Upper lobe of right lung (tissue), 1 donor: Measurements from ENCODE around the gene TPRX1. TPM values are rescaled to one million over a fixed set of nuclear protein-coding genes. Genes with fewer than 3 reads are reported as not detected.

ENCODE experiments used
- ATAC-seq: fragments of 200-7000 bp; cut with Tn5 transposase; one replicate; pipeline ENCODE4 v1.9.1; 2020; ENCODE audit warnings: mild to moderate bottlenecking, moderate library complexity
- DNase-seq: peaks from one replicate; pipeline ENCODE4 v3.0.0-alpha.2; 2020
- H3K27ac ChIP-seq: fragments of 200-600 bp; one replicate; pipeline ENCODE4 v1.8.0; 2022
- H3K27me3 ChIP-seq: fragments of 200-600 bp; one replicate; pipeline ENCODE4 v1.8.0; 2022; ENCODE audit warnings: mild to moderate bottlenecking
- H3K36me3 ChIP-seq: fragments of 200-600 bp; one replicate; pipeline ENCODE4 v1.8.0; 2022
- H3K4me1 ChIP-seq: fragments of 200-600 bp; one replicate; pipeline ENCODE4 v1.8.0; 2022
- H3K4me3 ChIP-seq: fragments of 200-600 bp; one replicate; pipeline ENCODE4 v1.8.0; 2022; ENCODE audit warnings: mild to moderate bottlenecking
- H3K9me3 ChIP-seq: fragments of 200-600 bp; one replicate; pipeline ENCODE4 v1.8.0; 2022
- intact Hi-C: fragments of 100-400 bp; cut with DNase I; formaldehyde crosslinking; loops from one replicate; pipeline ENCODE4 v1.11.0; 2022
- total RNA-seq: library from RNA; stranded (reverse); fragmentation: NEBNext Ultra II Directional; extraction: Animal tissue kit (Norgen Biotek cat#: 25700); gene quantifications from one replicate; pipeline ENCODE4 v1.2.1, GENCODE V29; 2021
- TF ChIP-seq, protein P1 (sequence below): fragments of 200-600 bp; IDR thresholded peaks from one replicate; pipeline ENCODE4 v1.8.0; 2022; ENCODE audit warnings: antibody characterized with exemption
- donor health status: DM: no; HTN: yes; CAD: no; lungs with severe emphysema.

TPRX1 gene
- total RNA-seq, 1 donor from 2014 or later = not detected

DNA sequence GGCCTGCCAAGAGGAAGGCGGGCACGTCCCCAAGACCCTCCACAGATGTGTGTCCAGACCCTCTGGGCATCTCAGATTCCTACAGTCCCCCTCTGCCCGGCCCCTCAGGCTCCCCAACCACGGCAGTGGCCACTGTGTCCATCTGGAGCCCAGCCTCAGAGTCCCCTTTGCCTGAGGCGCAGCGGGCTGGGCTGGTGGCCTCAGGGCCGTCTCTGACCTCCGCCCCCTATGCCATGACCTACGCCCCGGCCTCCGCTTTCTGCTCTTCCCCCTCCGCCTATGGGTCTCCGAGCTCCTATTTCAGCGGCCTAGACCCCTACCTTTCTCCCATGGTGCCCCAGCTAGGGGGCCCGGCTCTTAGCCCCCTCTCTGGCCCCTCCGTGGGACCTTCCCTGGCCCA, 35.1 kb upstream of the TPRX1 start:
- DNase-seq = no peak
- H3K27ac ChIP-seq = no peak overlapping the region
- no peak overlapping the region for H3K4me3 ChIP-seq
- ATAC-seq = no peak
- TF ChIP-seq, protein P1, sequence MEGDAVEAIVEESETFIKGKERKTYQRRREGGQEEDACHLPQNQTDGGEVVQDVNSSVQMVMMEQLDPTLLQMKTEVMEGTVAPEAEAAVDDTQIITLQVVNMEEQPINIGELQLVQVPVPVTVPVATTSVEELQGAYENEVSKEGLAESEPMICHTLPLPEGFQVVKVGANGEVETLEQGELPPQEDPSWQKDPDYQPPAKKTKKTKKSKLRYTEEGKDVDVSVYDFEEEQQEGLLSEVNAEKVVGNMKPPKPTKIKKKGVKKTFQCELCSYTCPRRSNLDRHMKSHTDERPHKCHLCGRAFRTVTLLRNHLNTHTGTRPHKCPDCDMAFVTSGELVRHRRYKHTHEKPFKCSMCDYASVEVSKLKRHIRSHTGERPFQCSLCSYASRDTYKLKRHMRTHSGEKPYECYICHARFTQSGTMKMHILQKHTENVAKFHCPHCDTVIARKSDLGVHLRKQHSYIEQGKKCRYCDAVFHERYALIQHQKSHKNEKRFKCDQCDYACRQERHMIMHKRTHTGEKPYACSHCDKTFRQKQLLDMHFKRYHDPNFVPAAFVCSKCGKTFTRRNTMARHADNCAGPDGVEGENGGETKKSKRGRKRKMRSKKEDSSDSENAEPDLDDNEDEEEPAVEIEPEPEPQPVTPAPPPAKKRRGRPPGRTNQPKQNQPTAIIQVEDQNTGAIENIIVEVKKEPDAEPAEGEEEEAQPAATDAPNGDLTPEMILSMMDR = no peak
- intact Hi-C loops = no loop called here
- H3K9me3 ChIP-seq = no peaks in the 10 kb centered on the region
- H3K27me3 ChIP-seq = peaks cover 10% of the 10 kb centered on the region
- no peaks in the 10 kb centered on the region for H3K4me1 ChIP-seq
- H3K36me3 ChIP-seq = no peaks in the 10 kb centered on the region

DNA sequence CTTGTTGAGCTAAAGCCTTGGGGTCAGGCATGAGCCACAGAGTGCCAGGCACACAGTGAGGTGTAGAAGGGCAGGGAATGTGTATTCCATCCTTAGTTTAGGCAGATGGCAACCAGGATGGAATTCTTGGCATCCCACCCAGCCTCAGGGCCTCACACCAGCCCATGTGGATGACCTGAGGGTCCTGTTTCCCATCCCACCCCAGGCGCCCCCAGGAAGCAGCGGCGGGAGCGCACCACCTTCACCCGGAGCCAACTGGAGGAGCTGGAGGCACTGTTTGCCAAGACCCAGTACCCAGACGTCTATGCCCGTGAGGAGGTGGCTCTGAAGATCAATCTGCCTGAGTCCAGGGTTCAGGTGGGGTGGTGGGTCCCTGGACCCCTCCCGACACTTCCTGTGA, 31.7 kb upstream of the TPRX1 start:
- H3K9me3 ChIP-seq = no peaks in the 10 kb centered on the region
- ATAC-seq = no peak
- no peak overlapping the region for H3K27ac ChIP-seq
- H3K27me3 ChIP-seq = peaks cover 9% of the 10 kb centered on the region
- DNase-seq = no peak
- no peaks in the 10 kb centered on the region for H3K36me3 ChIP-seq
- TF ChIP-seq, protein P1 = no peak
- no peak overlapping the region for H3K4me3 ChIP-seq
- H3K4me1 ChIP-seq = no peaks in the 10 kb centered on the region
- intact Hi-C loops = no loop called here

DNA sequence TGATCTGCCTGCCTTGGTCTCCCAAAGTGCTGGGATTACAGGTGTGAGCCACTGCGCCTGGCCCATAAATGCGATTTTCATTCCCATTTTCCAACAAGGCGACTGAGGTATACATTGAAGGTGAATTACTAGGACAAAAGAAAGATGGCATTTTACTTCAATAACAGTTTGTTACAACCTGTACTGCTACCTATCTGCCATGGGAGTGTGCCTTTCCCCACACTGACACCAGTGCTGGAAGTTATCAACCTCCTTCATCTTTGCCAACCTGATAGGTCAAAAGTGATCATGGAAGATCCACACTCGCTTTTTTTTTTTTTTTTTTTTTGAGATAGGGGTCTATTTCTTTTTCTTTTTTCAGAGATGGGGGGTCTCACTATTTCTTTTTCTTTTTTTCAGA, 28.4 kb upstream of the TPRX1 start:
- Histone ChIP-seq H3K27me3 (peaks cover 6% of the 10 kb centered on the region), H3K4me3 (no peak overlapping the region), H3K9me3 (no peaks in the 10 kb centered on the region), H3K36me3 (no peaks in the 10 kb centered on the region), H3K4me1 (no peaks in the 10 kb centered on the region), H3K27ac (no peak overlapping the region)
- DNase-seq (no peak), ATAC-seq (no peak)
- TF ChIP-seq, protein P1 = no peak
- intact Hi-C loops = no loop called here

DNA sequence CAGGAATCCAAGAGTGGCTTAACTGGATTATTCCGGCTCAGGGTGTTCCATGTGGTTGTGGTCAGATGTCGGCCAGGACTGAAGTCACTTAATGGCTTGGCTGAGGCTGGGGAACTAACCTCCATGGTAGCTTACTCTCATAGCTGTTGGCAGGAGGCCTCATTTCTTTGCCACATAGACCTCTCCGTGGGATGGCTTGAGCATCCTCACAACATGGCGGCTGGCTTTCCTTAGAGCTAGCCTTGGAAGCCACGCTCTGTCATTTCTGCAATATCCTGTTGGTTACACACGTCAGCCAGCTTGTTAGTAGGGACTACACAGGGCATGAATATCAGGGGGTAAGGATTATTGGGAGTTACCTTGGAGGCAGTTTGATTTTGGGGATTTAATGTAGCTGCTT, 22.4 kb upstream of the TPRX1 start:
- TF ChIP-seq, protein P1 = no peak
- H3K27me3 ChIP-seq = peaks cover 7% of the 10 kb centered on the region

DNA sequence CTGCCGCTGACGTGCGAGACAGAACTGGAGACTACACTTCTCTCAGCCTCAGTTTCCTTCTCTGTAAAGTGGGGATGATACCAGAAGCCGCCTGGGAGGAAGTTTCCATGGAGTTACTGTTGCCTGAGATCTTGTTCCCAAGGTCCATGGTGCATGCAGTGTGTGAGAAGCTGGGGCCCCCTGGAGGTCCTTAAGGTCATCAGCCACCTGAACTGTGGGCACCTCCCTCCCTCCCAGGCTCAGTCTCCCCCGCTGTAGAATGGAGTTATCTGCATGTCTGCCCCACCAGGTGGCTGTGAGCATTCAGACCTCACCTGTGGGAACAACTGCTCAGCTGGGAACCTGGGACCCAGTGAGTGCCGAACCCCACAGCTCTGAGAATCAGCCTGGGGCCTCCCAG, 20.0 kb upstream of the TPRX1 start:
- Histone ChIP-seq H3K36me3 (no peaks in the 10 kb centered on the region), H3K27me3 (peaks cover 16% of the 10 kb centered on the region), H3K4me1 (no peaks in the 10 kb centered on the region), H3K27ac (no peak overlapping the region), H3K4me3 (no peak overlapping the region), H3K9me3 (no peaks in the 10 kb centered on the region)
- ATAC-seq = no peak
- TF ChIP-seq, protein P1 = no peak
- DNase-seq = no peak
- intact Hi-C loops = no loop called here

More for the DNA sequence above, 22.4 kb upstream of the TPRX1 start:
- Histone ChIP-seq H3K9me3 (no peaks in the 10 kb centered on the region), H3K4me1 (no peaks in the 10 kb centered on the region), H3K36me3 (no peaks in the 10 kb centered on the region), H3K27ac (no peak overlapping the region), H3K4me3 (no peak overlapping the region)
- intact Hi-C loops = no loop called here
- ATAC-seq (no peak), DNase-seq (no peak)

DNA sequence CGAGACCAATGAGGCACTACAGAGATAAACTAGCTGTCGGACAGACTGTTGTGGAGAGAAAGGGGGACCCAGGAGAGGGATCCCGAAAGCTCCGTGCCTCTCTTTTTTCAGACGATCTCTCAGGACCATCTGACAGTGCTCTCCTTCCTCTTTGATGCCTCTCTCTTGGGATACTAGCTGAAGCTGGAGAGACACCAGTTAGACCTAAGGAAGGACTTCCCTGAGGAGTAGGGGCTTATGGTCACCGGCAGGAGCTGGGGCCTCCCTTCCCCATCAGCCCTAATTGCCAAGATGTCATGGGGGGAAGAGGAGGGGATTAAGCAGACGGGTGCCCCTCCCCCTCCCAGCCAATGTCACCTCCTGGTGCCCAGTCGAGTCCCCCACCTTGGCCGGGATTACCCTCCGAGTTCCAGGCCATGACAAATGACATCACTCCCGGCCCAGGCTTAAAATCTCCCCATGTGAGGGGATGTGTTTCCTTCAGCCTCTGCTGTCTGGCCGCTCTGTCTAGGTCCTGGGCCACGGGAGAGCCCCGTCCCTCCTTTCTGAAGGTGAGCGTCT, 17.2 kb upstream of the TPRX1 start, which contains the start of gene CRX:
CRX (plus strand) TSS at position 478 of the 561 bp plus-strand sequence. CDS start 12,507 bp downstream, outside the sequence.
- Histone ChIP-seq H3K9me3 (no peaks in the 10 kb centered on the region), H3K36me3 (no peaks in the 10 kb centered on the region), H3K27me3 (peaks cover 25% of the 10 kb centered on the region), H3K4me3 (no peak within 1 kb of the TSS), H3K27ac (no peak within 1 kb of the TSS), H3K4me1 (no peaks in the 10 kb centered on the region)
- no peak for ATAC-seq
- no peak for DNase-seq
- TF ChIP-seq, protein P1 = no peak
- intact Hi-C loops = no loop called here
